Measurements from ENCODE around the gene SYT6.

SYT6 gene

DNA sequence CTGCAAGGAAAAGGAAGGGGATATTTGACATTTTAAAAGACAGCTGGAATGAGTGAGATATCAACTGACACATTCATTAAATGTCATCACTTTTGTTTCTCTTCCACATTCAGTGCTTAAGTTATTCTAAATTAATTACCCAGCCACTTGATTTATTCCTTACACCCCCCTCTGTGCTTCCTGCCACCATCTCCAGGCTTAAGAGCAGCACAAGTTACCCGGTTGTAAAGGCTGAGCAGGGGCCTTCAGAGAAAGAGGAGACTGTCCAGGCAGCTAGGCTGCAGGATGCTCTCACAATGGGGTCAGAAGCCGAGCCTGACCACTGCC is 71.4 kb downstream of the SYT6 start:
- H3K27ac ChIP-seq = no peak overlapping the region
- TF ChIP-seq ZFX (IDR thresholded peaks at IDR 0.05) = no peak

DNA sequence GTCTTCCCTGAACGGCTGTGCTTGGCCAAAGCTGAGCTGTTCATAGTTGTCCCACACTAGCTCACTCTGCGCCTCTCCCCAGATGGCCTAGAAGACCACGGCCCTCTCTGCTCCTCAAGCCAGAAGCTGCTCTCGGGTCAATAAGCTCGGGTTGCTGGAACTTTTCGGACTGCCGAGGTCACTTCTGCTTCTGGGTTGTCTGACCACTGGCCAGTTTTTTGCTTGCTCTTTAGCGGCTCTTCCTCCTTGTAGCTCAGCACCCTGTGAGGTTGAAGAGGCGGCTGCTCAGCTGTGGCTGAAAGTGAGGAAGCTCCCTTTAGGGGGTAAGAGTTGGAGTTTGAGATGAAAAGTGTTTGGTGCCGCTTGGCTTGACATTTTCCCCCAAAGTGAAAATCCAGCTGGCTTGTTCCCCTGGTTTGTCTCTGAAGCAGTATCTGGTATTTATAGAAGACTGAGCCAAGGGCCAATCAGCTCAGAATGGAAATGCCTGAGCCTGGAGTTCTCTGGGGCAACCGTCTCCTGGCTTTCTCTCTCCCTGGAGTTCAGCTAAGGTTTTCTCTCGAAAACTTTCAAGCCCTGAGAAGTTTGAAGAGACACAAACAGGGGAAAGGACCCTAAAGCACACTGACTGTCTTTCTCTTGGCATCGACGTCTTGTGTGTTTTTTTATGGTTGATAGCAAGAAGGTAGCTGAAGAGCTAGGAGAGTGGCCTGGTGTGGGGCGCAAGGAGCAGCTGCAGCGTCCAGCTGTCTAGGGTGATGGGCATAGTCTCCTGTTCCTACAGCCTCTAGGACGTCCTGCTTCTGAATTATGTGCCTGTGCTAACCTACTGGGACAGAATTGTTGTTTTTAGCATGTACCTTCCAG is 72.0 kb downstream of the SYT6 start:
- TF ChIP-seq, protein P1, sequence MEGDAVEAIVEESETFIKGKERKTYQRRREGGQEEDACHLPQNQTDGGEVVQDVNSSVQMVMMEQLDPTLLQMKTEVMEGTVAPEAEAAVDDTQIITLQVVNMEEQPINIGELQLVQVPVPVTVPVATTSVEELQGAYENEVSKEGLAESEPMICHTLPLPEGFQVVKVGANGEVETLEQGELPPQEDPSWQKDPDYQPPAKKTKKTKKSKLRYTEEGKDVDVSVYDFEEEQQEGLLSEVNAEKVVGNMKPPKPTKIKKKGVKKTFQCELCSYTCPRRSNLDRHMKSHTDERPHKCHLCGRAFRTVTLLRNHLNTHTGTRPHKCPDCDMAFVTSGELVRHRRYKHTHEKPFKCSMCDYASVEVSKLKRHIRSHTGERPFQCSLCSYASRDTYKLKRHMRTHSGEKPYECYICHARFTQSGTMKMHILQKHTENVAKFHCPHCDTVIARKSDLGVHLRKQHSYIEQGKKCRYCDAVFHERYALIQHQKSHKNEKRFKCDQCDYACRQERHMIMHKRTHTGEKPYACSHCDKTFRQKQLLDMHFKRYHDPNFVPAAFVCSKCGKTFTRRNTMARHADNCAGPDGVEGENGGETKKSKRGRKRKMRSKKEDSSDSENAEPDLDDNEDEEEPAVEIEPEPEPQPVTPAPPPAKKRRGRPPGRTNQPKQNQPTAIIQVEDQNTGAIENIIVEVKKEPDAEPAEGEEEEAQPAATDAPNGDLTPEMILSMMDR (conservative IDR thresholded peaks at IDR 0.05) = no peak
- TF ChIP-seq ZFX (IDR thresholded peaks at IDR 0.05) = no peak
- no peak overlapping the region for H3K27ac ChIP-seq

DNA sequence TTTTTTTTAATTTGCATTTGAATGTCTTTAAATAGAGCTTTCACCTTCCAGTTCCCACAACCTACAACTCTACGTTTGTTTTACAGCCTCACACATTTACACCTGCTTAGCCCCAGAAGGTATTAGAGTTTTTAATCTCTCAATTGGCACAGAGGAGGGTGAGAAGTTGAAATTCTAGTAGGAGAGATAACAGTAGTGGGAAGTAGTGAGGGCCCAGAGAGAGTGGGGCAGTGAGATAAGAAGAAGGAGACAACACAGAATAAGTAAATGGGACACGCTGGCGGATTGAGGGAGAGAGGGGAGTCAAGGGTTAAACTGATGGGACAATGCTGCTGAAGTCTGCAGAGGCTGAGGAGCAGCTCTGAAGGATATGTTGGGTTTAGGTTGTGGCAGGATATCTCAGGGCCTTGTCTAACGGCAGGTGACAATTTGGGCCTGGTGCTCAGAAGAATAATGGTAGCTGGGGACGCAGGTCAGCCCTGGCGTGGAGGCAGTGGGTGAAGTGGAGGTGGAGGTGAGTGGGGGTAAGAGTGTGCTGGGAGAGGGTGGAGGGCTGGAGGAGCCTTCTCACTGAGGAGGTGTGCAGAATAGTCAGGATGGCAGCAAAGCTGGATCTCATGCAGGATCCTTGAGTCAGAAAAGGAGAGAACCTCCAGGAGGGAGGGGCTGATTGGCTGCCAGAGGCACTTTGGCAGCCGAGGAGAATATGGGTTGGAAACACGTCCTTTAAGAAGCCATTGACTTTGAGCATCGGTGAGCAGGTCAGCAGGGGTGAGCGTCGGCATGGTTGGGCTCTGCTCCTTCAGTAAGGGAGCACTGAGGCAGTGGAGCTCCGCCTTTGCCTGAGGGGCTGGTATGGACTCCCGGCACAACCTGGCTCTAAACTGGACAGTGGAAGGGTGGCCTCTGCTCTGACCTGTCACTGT is 72.9 kb downstream of the SYT6 start:
- H3K27ac ChIP-seq = no peak overlapping the region
- no peak for TF ChIP-seq ZFX (IDR thresholded peaks at IDR 0.05)
- TF ChIP-seq, protein P1 (conservative IDR thresholded peaks at IDR 0.05) = no peak

DNA sequence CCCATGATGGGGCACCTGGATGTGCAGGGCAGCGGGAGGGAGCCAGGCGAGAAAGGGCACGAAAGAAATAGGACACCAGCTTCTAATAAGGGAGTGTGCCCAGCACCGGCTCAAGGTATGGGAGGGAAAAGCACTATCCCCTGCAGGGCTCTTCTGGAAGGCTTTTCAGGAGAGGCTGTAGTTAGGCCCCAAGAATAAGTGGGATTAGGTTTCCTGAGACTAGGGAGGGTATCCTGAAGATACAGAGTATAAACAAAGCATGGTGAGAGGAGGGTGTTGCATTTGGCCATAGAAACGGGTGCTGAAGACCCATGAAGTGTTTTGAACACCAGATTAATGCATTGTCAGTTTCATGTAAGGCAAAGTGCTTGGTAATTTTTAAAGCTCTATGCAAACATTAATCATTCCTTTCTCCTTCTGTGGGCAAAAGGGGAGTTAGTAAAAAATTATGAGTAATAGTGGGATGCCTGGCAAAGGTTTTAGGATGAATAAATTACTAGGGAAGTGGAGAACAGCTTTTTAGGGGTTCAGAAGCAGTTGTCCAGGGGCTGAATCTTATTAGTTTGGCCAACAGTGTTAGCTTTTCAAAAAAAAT is 74.0 kb downstream of the SYT6 start:
- no peak for TF ChIP-seq ZFX (IDR thresholded peaks at IDR 0.05)
- no peak overlapping the region for H3K27ac ChIP-seq

DNA sequence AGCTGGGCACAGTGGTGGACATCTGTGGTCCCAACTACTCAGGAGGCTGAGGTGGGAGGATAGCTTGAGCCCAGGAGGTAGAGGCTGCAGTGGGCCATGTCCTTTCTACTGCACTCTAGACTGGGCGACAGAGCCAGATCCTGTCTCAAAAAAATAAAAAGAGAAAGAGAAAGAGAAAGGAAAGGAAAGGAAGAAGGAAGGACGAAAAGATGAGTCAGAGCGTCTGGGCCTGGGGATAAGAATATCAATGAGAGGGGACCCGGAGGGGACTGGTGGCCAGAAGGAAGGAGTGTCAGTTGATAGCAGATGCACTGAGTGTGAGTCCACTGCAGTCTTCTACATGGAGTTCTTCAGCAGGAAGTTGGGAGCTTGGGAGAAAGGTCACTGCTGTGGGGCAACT is 75.6 kb downstream of the SYT6 start:
- H3K27ac ChIP-seq = no peak overlapping the region
- TF ChIP-seq, protein P1 (conservative IDR thresholded peaks at IDR 0.05) = no peak
- TF ChIP-seq ZFX (IDR thresholded peaks at IDR 0.05) = no peak

DNA sequence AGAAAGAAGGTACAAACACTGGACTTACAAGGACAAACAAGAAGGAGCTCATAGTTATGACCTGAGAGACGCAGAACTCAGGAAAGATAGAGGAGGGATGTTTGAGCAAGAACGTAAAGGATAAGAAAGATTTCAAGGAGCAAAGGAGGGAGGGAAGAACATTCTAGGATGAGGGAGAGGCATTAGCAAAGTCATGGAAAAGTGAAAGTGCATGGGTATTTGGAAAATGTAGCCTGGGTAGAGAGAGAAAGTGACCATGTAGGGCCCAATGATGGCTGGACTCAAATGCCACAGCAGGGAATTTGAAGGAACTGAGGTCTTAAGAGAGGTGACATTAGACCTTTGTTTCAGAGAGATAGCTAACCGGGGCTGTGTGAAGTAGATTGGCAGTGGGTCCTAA is 76.5 kb downstream of the SYT6 start:
- TF ChIP-seq ZFX (IDR thresholded peaks at IDR 0.05) = no peak
- TF ChIP-seq, protein P1 (conservative IDR thresholded peaks at IDR 0.05) = no peak
- no peak overlapping the region for H3K27ac ChIP-seq

DNA sequence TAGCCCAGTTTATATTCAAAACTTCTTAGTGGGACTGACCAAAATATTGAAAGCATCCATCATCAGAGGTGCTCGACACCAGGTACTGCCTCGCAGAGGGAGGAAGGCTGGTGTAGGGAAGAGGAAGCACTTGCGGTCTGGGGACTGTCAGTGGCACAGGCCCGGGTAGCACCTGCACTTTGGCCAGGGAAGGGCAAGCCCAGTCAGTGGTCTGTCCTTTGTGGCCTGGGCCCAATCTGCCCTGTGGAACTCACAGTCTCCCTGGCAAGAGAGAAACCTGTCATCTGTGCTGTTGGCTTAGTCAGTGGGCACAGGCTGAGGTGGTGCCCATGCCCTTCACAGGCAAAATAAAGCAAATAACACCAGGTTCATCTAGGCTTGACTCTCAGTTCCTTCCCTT is 77.4 kb downstream of the SYT6 start:
- H3K27ac ChIP-seq = no peak overlapping the region
- TF ChIP-seq ZFX (IDR thresholded peaks at IDR 0.05) = no peak
- TF ChIP-seq, protein P1 (conservative IDR thresholded peaks at IDR 0.05) = no peak
